Measurements from ENCODE around the gene RPL11. TPM values are rescaled to one million over a fixed set of nuclear protein-coding genes. Genes with fewer than 3 reads are reported as not detected.

The RPL11 gene
- total RNA-seq, 2 donors from 2014 or later, result 1,338 to 1,473 TPM

DNA sequence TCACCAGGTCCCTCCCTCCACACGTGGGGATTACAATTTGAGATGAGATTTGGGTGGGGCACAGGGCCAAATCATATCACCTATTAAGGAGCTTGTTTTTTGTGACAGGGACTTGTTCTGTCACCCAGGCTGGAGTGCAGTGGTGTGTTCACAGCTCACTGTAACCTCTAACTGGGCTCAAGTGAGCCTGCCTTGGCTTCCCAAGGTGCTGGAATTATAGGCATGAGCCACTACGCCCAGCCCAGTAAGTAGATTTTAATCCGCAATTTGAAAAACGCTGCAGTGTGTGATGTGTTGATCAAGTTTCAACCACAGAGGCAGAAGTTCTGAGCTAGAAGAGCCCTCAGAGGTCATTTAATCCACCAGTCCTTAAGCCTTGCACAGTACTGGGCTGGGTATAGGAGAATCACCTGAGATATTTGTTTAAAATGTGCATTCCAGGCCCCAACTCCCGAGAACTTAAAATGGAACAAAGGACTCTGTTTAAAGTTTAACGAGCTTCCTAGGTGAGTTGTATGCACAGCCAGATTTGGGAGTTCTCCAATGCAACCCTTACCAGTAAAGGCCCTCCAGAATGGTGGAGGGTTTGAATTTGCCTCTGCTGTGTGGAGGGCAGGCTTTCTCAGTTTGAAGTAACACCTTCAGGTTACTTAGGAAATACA, 13.4 kb downstream of the RPL11 start:
- H3K27ac Mint-ChIP-seq, result peak overlapping the region; percentile 68
- Histone ChIP-seq H3K36me3 (ENCODE audit: control insufficient read depth, insufficient read depth, low read length) (peaks cover 45% of the 10 kb centered on the region), H3K27me3 (ENCODE audit: control insufficient read depth, insufficient read depth, low read length, poor library complexity, severe bottlenecking) (no peaks in the 10 kb centered on the region), H3K9ac (ENCODE audit: extremely low read depth, low read length, poor library complexity, severe bottlenecking) (no peak overlapping the region), H3K4me1 (ENCODE audit: control insufficient read depth, insufficient read depth, low read length) (no peaks in the 10 kb centered on the region), H3K27ac (ENCODE audit: low read depth, low read length) (no peak overlapping the region), H3K4me3 (ENCODE audit: low read length) (no peak overlapping the region), H3K9me3 (ENCODE audit: control insufficient read depth, low read length) (no peaks in the 10 kb centered on the region)
- H3K27me3 Mint-ChIP-seq (ENCODE audit: insufficient read depth), result no peaks in the 10 kb centered on the region
- H3K9me3 Mint-ChIP-seq, result no peaks in the 10 kb centered on the region
- peaks cover 8% of the 10 kb centered on the region for H3K4me1 Mint-ChIP-seq
- no peak overlapping the region for H3K4me3 Mint-ChIP-seq
- no peak for DNase-seq
- peaks cover 54% of the 10 kb centered on the region for H3K36me3 Mint-ChIP-seq (ENCODE audit: low read depth)
- WGBS, 2 experiments (ENCODE audit: insufficient coverage in 1 of 2, insufficient read length in 1 of 2), result 87 to 93% methylated on average over 4 to 6 of the region's 6 CpGs
- TF ChIP-seq, protein P1, sequence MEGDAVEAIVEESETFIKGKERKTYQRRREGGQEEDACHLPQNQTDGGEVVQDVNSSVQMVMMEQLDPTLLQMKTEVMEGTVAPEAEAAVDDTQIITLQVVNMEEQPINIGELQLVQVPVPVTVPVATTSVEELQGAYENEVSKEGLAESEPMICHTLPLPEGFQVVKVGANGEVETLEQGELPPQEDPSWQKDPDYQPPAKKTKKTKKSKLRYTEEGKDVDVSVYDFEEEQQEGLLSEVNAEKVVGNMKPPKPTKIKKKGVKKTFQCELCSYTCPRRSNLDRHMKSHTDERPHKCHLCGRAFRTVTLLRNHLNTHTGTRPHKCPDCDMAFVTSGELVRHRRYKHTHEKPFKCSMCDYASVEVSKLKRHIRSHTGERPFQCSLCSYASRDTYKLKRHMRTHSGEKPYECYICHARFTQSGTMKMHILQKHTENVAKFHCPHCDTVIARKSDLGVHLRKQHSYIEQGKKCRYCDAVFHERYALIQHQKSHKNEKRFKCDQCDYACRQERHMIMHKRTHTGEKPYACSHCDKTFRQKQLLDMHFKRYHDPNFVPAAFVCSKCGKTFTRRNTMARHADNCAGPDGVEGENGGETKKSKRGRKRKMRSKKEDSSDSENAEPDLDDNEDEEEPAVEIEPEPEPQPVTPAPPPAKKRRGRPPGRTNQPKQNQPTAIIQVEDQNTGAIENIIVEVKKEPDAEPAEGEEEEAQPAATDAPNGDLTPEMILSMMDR (conservative IDR thresholded peaks at IDR 0.05), result no peak

DNA sequence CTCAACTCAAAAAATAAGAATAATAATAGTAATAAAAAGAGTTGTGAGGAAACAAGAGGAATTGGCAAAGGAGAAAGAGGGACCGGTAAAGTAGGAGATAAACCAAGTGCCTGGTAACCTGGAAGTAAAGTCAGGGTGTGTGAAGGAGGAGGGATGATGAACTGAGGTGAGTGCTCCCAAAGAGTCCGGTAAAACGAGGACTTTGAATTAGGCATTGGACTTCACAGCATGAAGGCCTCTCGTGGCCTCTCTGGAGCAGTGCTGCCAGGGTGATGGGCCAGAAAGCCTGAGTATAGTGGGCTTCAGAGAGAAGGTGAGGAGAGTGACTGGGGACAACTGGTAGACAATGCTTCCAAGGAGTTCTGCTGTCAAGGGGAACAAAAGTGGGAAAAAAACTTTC, 17.6 kb downstream of the RPL11 start:
- Mint-ChIP-seq H3K27ac (peak overlapping the region; percentile 29), H3K9me3 (no peaks in the 10 kb centered on the region), H3K36me3 (ENCODE audit: low read depth) (peaks cover 36% of the 10 kb centered on the region), H3K4me1 (peaks cover 8% of the 10 kb centered on the region), H3K27me3 (ENCODE audit: insufficient read depth) (no peaks in the 10 kb centered on the region), H3K4me3 (no peak overlapping the region)
- no peaks in the 10 kb centered on the region for H3K4me1 ChIP-seq (ENCODE audit: control insufficient read depth, insufficient read depth, low read length)
- 96 to 100% methylated on average over 4 of the region's 4 CpGs for WGBS, 2 experiments (ENCODE audit: insufficient coverage in 1 of 2, insufficient read length in 1 of 2)
- no peak overlapping the region for H3K4me3 ChIP-seq (ENCODE audit: low read length)
- DNase-seq, result no peak
- H3K9me3 ChIP-seq (ENCODE audit: control insufficient read depth, low read length), result no peaks in the 10 kb centered on the region
- TF ChIP-seq, protein P1 (conservative IDR thresholded peaks at IDR 0.05), result no peak
- no peak overlapping the region for H3K9ac ChIP-seq (ENCODE audit: extremely low read depth, low read length, poor library complexity, severe bottlenecking)
- peaks cover 28% of the 10 kb centered on the region for H3K36me3 ChIP-seq (ENCODE audit: control insufficient read depth, insufficient read depth, low read length)
- H3K27ac ChIP-seq (ENCODE audit: low read depth, low read length), result no peak overlapping the region
- H3K27me3 ChIP-seq (ENCODE audit: control insufficient read depth, insufficient read depth, low read length, poor library complexity, severe bottlenecking), result no peaks in the 10 kb centered on the region

GRCh38 chr1:23718482-23718881, 26.9 kb downstream of the RPL11 start:
- Mint-ChIP-seq H3K4me3 (no peak overlapping the region), H3K27ac (peak overlapping the region; percentile 61), H3K36me3 (ENCODE audit: low read depth) (peaks cover 13% of the 10 kb centered on the region), H3K9me3 (no peaks in the 10 kb centered on the region), H3K27me3 (ENCODE audit: insufficient read depth) (no peaks in the 10 kb centered on the region), H3K4me1 (peaks cover 10% of the 10 kb centered on the region)
- Histone ChIP-seq H3K9ac (ENCODE audit: extremely low read depth, low read length, poor library complexity, severe bottlenecking) (no peak overlapping the region), H3K4me3 (ENCODE audit: low read length) (no peak overlapping the region), H3K27me3 (ENCODE audit: control insufficient read depth, insufficient read depth, low read length, poor library complexity, severe bottlenecking) (no peaks in the 10 kb centered on the region), H3K9me3 (ENCODE audit: control insufficient read depth, low read length) (no peaks in the 10 kb centered on the region), H3K27ac (ENCODE audit: low read depth, low read length) (no peak overlapping the region), H3K4me1 (ENCODE audit: control insufficient read depth, insufficient read depth, low read length) (no peaks in the 10 kb centered on the region), H3K36me3 (ENCODE audit: control insufficient read depth, insufficient read depth, low read length) (no peaks in the 10 kb centered on the region)
- DNase-seq, result peak; percentile 91
- TF ChIP-seq, protein P1 (conservative IDR thresholded peaks at IDR 0.05), result peak; percentile 88
- 23 to 26% methylated on average over 3 of the region's 3 CpGs for whole genome bisulfite sequencing, 2 experiments (ENCODE audit: insufficient coverage in 1 of 2, insufficient read length in 1 of 2)

Data from endodermal cell (in vitro differentiated cells).